HL-60 (cell line): ENCODE results near the gene SGSM1.

Experiments used
- DNase-seq, 2 experiments: peaks; one replicate each; pipeline ENCODE4 v3.0.0-alpha.2; 2010 to 2020; ENCODE audit warnings: low read depth in 1 of 2, low spot score in 1 of 2
- H3K27ac ChIP-seq: fragments of 250-450 bp; sonication (Bioruptor Pico); replicated peaks from 2 replicates; pipeline ENCODE4 v1.5.1; 2020; ENCODE audit warnings: mild to moderate bottlenecking, moderate library complexity
- H3K27me3 ChIP-seq: fragments of 250-450 bp; sonication (Bioruptor Pico); 2 replicates; pipeline ENCODE4 v1.5.1; 2021; ENCODE audit warnings: mild to moderate bottlenecking, moderate library complexity; ENCODE audit not compliant: insufficient read depth, poor library complexity, severe bottlenecking
- H3K4me3 ChIP-seq: replicated peaks from 2 replicates; pipeline ENCODE4 v1.5.1; 2011; ENCODE audit warnings: mild to moderate bottlenecking, control low read depth, low read length; ENCODE audit not compliant: insufficient read depth
- GABPA ChIP-seq: IDR thresholded peaks from 2 replicates; pipeline ENCODE4 v1.6.1; 2012; ENCODE audit warnings: low read depth
- POLR2AphosphoS5 ChIP-seq: IDR thresholded peaks from 2 replicates; pipeline ENCODE4 v1.6.1; 2012; ENCODE audit warnings: low read depth
- SPI1 ChIP-seq: IDR thresholded peaks from 2 replicates; pipeline ENCODE4 v1.6.1; 2012; ENCODE audit warnings: low read depth, mild to moderate bottlenecking, borderline replicate concordance
- TF ChIP-seq, protein P1 (sequence below): IDR thresholded peaks from 2 replicates; pipeline ENCODE4 v1.6.1; 2012; ENCODE audit warnings: low read depth; ENCODE audit not compliant: insufficient replicate concordance
- TF ChIP-seq, protein P2 (sequence below): IDR thresholded peaks from one replicate; pipeline ENCODE4 v1.5.1; 2011; ENCODE audit warnings: low read length, control low read depth, inconsistent platforms; ENCODE audit not compliant: insufficient read depth

SGSM1 gene

DNA sequence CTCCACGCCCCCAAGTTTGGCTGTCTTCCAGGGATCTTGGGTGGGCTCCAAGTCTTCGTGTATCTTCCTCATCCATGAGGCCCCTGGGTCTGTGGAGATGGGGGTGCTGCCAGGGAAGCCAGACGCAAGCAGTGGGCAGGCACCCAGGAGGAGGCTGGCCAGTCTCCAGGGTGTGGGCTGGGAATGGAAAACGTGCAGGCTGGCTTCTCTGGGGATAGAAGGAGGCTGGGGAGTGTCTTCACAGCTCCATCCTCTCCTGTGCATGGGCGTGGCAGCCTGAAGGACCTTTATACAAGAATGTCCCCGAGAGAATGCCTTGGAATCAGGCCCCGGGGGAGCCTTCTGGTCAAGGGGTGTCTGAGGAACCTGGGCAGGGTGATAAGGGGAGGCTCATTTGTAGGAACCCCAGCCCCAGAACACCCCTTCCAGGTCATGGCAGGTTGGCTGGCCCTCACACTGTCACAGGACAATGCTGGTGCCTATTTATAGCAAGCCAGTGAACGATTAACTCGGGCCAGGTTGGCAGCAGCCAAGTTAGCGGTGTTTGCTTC is 14.0 kb downstream of the SGSM1 start:
- TF ChIP-seq GABPA (no peak), POLR2AphosphoS5 (no peak)
- TF ChIP-seq, protein P1, sequence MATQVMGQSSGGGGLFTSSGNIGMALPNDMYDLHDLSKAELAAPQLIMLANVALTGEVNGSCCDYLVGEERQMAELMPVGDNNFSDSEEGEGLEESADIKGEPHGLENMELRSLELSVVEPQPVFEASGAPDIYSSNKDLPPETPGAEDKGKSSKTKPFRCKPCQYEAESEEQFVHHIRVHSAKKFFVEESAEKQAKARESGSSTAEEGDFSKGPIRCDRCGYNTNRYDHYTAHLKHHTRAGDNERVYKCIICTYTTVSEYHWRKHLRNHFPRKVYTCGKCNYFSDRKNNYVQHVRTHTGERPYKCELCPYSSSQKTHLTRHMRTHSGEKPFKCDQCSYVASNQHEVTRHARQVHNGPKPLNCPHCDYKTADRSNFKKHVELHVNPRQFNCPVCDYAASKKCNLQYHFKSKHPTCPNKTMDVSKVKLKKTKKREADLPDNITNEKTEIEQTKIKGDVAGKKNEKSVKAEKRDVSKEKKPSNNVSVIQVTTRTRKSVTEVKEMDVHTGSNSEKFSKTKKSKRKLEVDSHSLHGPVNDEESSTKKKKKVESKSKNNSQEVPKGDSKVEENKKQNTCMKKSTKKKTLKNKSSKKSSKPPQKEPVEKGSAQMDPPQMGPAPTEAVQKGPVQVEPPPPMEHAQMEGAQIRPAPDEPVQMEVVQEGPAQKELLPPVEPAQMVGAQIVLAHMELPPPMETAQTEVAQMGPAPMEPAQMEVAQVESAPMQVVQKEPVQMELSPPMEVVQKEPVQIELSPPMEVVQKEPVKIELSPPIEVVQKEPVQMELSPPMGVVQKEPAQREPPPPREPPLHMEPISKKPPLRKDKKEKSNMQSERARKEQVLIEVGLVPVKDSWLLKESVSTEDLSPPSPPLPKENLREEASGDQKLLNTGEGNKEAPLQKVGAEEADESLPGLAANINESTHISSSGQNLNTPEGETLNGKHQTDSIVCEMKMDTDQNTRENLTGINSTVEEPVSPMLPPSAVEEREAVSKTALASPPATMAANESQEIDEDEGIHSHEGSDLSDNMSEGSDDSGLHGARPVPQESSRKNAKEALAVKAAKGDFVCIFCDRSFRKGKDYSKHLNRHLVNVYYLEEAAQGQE, result no peak
- Histone ChIP-seq H3K4me3 (no peak overlapping the region), H3K27me3 (no peaks in the 10 kb centered on the region), H3K27ac (no peak overlapping the region)
- DNase-seq, result no peak

DNA sequence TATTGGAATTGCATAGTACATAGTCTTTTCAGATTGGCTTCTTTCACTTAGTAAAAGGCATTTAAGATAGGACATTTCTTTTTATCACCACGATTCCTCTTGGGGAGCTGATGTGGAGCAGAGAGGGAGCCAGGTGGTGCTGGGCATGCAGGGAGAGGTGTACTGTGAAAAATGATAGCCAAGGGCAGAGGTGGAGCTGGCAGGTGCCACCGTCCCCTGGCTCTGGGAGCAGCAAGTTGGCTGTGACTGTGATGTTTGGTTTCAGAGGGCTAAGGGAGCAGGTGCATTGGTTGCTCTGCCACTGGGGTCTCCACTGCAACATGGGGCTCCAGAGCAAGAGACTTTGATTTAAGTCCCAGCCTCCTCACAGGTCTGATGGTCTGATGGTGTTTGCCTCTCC is 16.5 kb downstream of the SGSM1 start:
- TF ChIP-seq, protein P1, result no peak
- no peak for TF ChIP-seq SPI1
- no peak for TF ChIP-seq GABPA
- TF ChIP-seq POLR2AphosphoS5, result no peak
- TF ChIP-seq, protein P2, sequence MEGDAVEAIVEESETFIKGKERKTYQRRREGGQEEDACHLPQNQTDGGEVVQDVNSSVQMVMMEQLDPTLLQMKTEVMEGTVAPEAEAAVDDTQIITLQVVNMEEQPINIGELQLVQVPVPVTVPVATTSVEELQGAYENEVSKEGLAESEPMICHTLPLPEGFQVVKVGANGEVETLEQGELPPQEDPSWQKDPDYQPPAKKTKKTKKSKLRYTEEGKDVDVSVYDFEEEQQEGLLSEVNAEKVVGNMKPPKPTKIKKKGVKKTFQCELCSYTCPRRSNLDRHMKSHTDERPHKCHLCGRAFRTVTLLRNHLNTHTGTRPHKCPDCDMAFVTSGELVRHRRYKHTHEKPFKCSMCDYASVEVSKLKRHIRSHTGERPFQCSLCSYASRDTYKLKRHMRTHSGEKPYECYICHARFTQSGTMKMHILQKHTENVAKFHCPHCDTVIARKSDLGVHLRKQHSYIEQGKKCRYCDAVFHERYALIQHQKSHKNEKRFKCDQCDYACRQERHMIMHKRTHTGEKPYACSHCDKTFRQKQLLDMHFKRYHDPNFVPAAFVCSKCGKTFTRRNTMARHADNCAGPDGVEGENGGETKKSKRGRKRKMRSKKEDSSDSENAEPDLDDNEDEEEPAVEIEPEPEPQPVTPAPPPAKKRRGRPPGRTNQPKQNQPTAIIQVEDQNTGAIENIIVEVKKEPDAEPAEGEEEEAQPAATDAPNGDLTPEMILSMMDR, result no peak
- Histone ChIP-seq H3K27me3 (no peaks in the 10 kb centered on the region), H3K4me3 (no peak overlapping the region), H3K27ac (no peak overlapping the region)
- DNase-seq, result no peak

DNA sequence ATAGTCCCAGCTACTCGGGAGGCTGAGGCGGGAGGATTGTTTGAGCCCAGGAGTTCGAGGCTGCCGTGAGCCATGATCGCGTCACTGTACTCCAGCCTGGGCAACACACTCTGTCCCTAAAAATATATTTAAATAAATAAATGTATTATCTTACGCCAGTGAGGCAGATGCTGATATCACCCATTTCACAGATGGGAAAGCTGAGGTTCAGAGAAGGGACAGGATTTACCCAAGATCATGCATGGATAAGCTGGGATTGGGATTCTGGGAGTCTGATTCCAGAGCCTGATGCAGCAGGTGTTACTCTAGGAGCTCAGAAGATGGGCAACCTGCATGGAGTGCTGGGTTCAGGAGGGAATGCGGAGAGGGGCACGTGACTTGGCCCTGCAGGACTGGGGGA is 17.8 kb downstream of the SGSM1 start:
- no peak for TF ChIP-seq SPI1
- TF ChIP-seq, protein P1, result no peak
- no peak for TF ChIP-seq GABPA
- TF ChIP-seq, protein P2, result no peak
- no peak for DNase-seq
- Histone ChIP-seq H3K27me3 (no peaks in the 10 kb centered on the region), H3K27ac (no peak overlapping the region), H3K4me3 (no peak overlapping the region)

DNA sequence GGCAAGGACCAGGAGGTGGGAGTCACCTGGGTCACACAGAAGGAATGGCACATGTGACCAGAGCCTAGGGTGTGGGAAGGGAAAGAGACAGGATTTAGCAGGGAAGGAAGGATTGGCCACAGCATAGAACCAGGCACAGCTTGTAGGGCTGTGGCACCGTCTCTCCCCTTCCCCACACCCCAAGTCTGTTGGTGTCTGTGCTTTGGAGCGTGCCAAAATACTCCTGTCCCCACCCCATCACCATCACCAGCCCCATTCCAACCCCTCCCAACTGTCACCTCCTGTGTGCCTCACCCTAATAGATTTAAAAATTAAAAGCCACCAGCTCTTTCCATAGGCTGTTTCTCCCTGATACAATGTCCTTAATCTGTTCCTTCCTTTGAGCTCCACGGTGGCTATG is 18.2 kb downstream of the SGSM1 start:
- DNase-seq, result no peak
- TF ChIP-seq POLR2AphosphoS5 (no peak), SPI1 (no peak), GABPA (no peak)
- TF ChIP-seq, protein P2, result no peak
- TF ChIP-seq, protein P1, result no peak
- Histone ChIP-seq H3K27ac (no peak overlapping the region), H3K4me3 (no peak overlapping the region), H3K27me3 (no peaks in the 10 kb centered on the region)
